HL-60 (cell line): Measurements from ENCODE around the gene TBL1XR1.

Experiments used
- POLR2AphosphoS5 ChIP-seq: IDR thresholded peaks from 2 replicates; pipeline ENCODE4 v1.6.1; 2012; ENCODE audit warnings: low read depth
- SPI1 ChIP-seq: IDR thresholded peaks from 2 replicates; pipeline ENCODE4 v1.6.1; 2012; ENCODE audit warnings: low read depth, mild to moderate bottlenecking, borderline replicate concordance
- TF ChIP-seq, protein P1 (sequence below): IDR thresholded peaks from one replicate; pipeline ENCODE4 v1.5.1; 2011; ENCODE audit warnings: low read length, control low read depth, inconsistent platforms; ENCODE audit not compliant: insufficient read depth

DNA sequence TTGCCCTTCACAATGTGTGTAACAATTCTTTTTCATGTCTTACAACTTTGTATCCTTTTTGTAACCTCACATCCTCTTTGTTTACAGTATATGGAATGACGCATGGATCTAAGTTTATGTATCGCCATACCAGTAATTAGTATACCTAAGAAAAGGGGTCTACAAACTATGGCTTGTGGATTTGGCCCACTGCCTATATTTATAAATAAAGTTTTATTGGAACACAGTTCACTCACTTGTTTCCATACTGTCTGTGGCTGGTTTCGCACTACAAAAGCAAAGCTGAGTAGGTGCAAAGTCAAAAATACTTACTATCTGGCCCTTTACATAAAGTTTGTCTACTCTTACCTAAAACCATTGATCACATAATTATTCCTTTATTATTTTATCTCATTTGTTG lies 226.5 kb downstream of the TBL1XR1 start:
- TF ChIP-seq, protein P1, sequence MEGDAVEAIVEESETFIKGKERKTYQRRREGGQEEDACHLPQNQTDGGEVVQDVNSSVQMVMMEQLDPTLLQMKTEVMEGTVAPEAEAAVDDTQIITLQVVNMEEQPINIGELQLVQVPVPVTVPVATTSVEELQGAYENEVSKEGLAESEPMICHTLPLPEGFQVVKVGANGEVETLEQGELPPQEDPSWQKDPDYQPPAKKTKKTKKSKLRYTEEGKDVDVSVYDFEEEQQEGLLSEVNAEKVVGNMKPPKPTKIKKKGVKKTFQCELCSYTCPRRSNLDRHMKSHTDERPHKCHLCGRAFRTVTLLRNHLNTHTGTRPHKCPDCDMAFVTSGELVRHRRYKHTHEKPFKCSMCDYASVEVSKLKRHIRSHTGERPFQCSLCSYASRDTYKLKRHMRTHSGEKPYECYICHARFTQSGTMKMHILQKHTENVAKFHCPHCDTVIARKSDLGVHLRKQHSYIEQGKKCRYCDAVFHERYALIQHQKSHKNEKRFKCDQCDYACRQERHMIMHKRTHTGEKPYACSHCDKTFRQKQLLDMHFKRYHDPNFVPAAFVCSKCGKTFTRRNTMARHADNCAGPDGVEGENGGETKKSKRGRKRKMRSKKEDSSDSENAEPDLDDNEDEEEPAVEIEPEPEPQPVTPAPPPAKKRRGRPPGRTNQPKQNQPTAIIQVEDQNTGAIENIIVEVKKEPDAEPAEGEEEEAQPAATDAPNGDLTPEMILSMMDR: no peak
- no peak for TF ChIP-seq SPI1
- TF ChIP-seq POLR2AphosphoS5: no peak
